H1 (cell line): ENCODE data around the gene UTS2R. TPM values are rescaled to one million over a fixed set of nuclear protein-coding genes. Genes with fewer than 3 reads are reported as not detected.

Experiments
- CTCF ChIA-PET: fragments of 300-600 bp; sonication (Branson Sonifier 250); formaldehyde crosslinking; loops from one replicate; lab custom pipeline; 2021; ENCODE audit not compliant: partially characterized antibody; lab: Charles Lee
- POLR2A ChIA-PET: fragments of 300-600 bp; sonication (Branson Sonifier 250); formaldehyde crosslinking; loops from one replicate; lab custom pipeline; 2021; ENCODE audit warnings: inconsistent platforms; ENCODE audit not compliant: partially characterized antibody; lab: Charles Lee
- DNase-seq, 2 experiments: peaks; one replicate each; pipeline versions ENCODE4 v3.0.0 to v3.0.0-alpha.2; 2010 to 2022; ENCODE audit warnings: low spot score in 2 of 2, low read depth in 1 of 2, mixed read lengths in 1 of 2
- FAIRE-seq: peaks from 2 replicates; lab custom pipeline; 2011; peaks lifted over from hg19 to GRCh38; lab: Jason Lieb, UNC
- H2AFZ ChIP-seq: 2 replicates; pipeline ENCODE4 v1.8.1; 2012; ENCODE audit warnings: low read length, inconsistent platforms
- H2AK5ac ChIP-seq: 2 replicates; pipeline ENCODE4 v1.6.1; 2013; ENCODE audit warnings: low read depth, low read length
- H2BK120ac ChIP-seq: replicated peaks from 2 replicates; pipeline ENCODE3; 2013; ENCODE audit warnings: low read depth, low read length, inconsistent platforms
- H2BK12ac ChIP-seq: 2 replicates; pipeline ENCODE4 v1.6.1; 2013; ENCODE audit warnings: low read depth, low read length
- H2BK15ac ChIP-seq: 2 replicates; pipeline ENCODE4 v1.6.1; 2013; ENCODE audit warnings: low read length
- H2BK20ac ChIP-seq: 2 replicates; pipeline ENCODE4 v1.6.1; 2013; ENCODE audit warnings: low read length
- H2BK5ac ChIP-seq: 2 replicates; pipeline ENCODE4 v1.6.1; 2013; ENCODE audit warnings: low read depth, low read length
- H3K14ac ChIP-seq: 2 replicates; pipeline ENCODE4 v1.6.1; 2013; ENCODE audit warnings: inconsistent platforms; ENCODE audit not compliant: insufficient read length
- H3K18ac ChIP-seq: 2 replicates; pipeline ENCODE4 v1.6.1; 2013; ENCODE audit warnings: low read length; ENCODE audit errors: extremely low read depth
- H3K23ac ChIP-seq: 2 replicates; pipeline ENCODE4 v1.6.1; 2013; ENCODE audit warnings: inconsistent platforms; ENCODE audit not compliant: insufficient read length
- H3K23me2 ChIP-seq: 2 replicates; pipeline ENCODE4 v1.6.1; 2013; ENCODE audit warnings: low read depth, low read length
- H3K27ac ChIP-seq: 2 replicates; pipeline ENCODE4 v1.6.1; 2011; ENCODE audit warnings: low read depth, low read length, inconsistent platforms
- H3K27me3 ChIP-seq, 4 experiments: replicated peaks in 1 of 4; 1 replicate in 1 of 4; 2 replicates in 3 of 4; pipeline versions ENCODE4 v1.6.1 to v1.8.1; 2011 to 2013; ENCODE audit warnings: low read length in 3 of 4, mild to moderate bottlenecking in 3 of 4, inconsistent platforms in 2 of 4, mixed read lengths in 2 of 4, moderate library complexity in 1 of 4; ENCODE audit not compliant: control insufficient read depth in 3 of 4, insufficient read depth in 3 of 4; ENCODE audit errors: extremely low read depth in 1 of 4
- H3K36me3 ChIP-seq, 4 experiments: 2 replicates each; pipeline versions ENCODE4 v1.6.1 to v1.8.1; 2011 to 2013; ENCODE audit warnings: mild to moderate bottlenecking in 4 of 4, low read length in 3 of 4, moderate library complexity in 2 of 4, control low read depth in 1 of 4, inconsistent platforms in 1 of 4; ENCODE audit not compliant: insufficient read depth in 4 of 4, control insufficient read depth in 2 of 4
- H3K4ac ChIP-seq: replicated peaks from 2 replicates; pipeline ENCODE3; 2013; ENCODE audit warnings: low read length, low read depth, mixed read lengths, inconsistent platforms; ENCODE audit not compliant: insufficient read length
- H3K4me1 ChIP-seq, 4 experiments: replicated peaks in 1 of 4; 1 replicate in 1 of 4; 2 replicates in 3 of 4; pipeline versions ENCODE4 v1.6.1 to v1.8.1; 2011 to 2013; ENCODE audit warnings: low read length in 3 of 4, inconsistent platforms in 2 of 4, mixed read lengths in 1 of 4; ENCODE audit not compliant: insufficient read depth in 4 of 4, control insufficient read depth in 3 of 4
- H3K4me2 ChIP-seq, 2 experiments: 2 replicates each; pipeline versions ENCODE4 v1.6.1 to v1.8.1; 2011 to 2013; ENCODE audit warnings: low read depth in 2 of 2, low read length in 2 of 2, control low read depth in 1 of 2, inconsistent platforms in 1 of 2, mild to moderate bottlenecking in 1 of 2; ENCODE audit not compliant: insufficient read depth in 1 of 2
- H3K4me3 ChIP-seq, 4 experiments: fragments of 200-600, 300-600 bp in 1 of 4; sonication (generic), shearing (Covaris generic), sonication (Bioruptor Twin) in 1 of 4; 2 replicates each; pipeline versions ENCODE4 v1.5.1 to v1.8.1; 2011 to 2016; ENCODE audit warnings: low read length in 4 of 4, low read depth in 3 of 4, control low read depth in 2 of 4, inconsistent platforms in 2 of 4, mild to moderate bottlenecking in 2 of 4, mixed read lengths in 1 of 4, moderate library complexity in 1 of 4; ENCODE audit not compliant: insufficient read depth in 2 of 4; ENCODE audit errors: extremely low read depth in 1 of 4
- H3K56ac ChIP-seq: replicated peaks from 2 replicates; pipeline ENCODE3; 2013; ENCODE audit warnings: low read depth, mild to moderate bottlenecking, mixed read lengths, low read length, inconsistent platforms; ENCODE audit not compliant: insufficient read length
- H3K79me1 ChIP-seq: 2 replicates; pipeline ENCODE4 v1.6.1; 2013; ENCODE audit warnings: low read depth, low read length, control low read depth
- H3K79me2 ChIP-seq, 2 experiments: 2 replicates each; pipeline versions ENCODE4 v1.6.1 to v1.8.1; 2012 to 2013; ENCODE audit warnings: low read length in 2 of 2, mild to moderate bottlenecking in 2 of 2, inconsistent platforms in 1 of 2; ENCODE audit not compliant: insufficient read depth in 2 of 2, control insufficient read depth in 1 of 2
- H3K9ac ChIP-seq, 4 experiments: replicated peaks in 1 of 4; 1 replicate in 1 of 4; 2 replicates in 3 of 4; pipeline versions ENCODE4 v1.6.1 to v1.8.1; 2011 to 2013; ENCODE audit warnings: low read depth in 3 of 4, low read length in 3 of 4, control low read depth in 2 of 4, mild to moderate bottlenecking in 2 of 4, moderate library complexity in 2 of 4, inconsistent platforms in 1 of 4; ENCODE audit errors: extremely low read depth in 1 of 4
- H3K9me3 ChIP-seq, 2 experiments: 2 replicates each; pipeline versions ENCODE4 v1.6.1 to v1.8.1; 2012 to 2013; ENCODE audit warnings: mild to moderate bottlenecking in 2 of 2, moderate library complexity in 2 of 2, control low read depth in 1 of 2, inconsistent platforms in 1 of 2, low read depth in 1 of 2, low read length in 1 of 2, mixed read lengths in 1 of 2; ENCODE audit not compliant: insufficient read depth in 2 of 2
- H4K20me1 ChIP-seq, 2 experiments: replicated peaks in 1 of 2; 2 replicates each; pipeline versions ENCODE3 to v1.8.1; 2011 to 2013; ENCODE audit warnings: inconsistent platforms in 2 of 2, low read length in 2 of 2, mild to moderate bottlenecking in 1 of 2; ENCODE audit not compliant: insufficient read depth in 2 of 2, control insufficient read depth in 1 of 2
- H4K5ac ChIP-seq: 2 replicates; pipeline ENCODE4 v1.6.1; 2013; ENCODE audit warnings: low read length, low read depth, mixed read lengths, inconsistent platforms; ENCODE audit not compliant: insufficient read length
- H4K8ac ChIP-seq: 2 replicates; pipeline ENCODE4 v1.8.0; 2013; ENCODE audit warnings: mild to moderate bottlenecking, moderate library complexity, low read length, inconsistent platforms; ENCODE audit not compliant: insufficient read depth; ENCODE audit errors: extremely low read depth
- H4K91ac ChIP-seq: replicated peaks from 2 replicates; pipeline ENCODE3; 2013; ENCODE audit warnings: low read length, mixed read lengths, inconsistent platforms; ENCODE audit not compliant: insufficient read length
- BACH1 ChIP-seq: IDR thresholded peaks from 2 replicates; pipeline ENCODE4 v1.6.1; 2012; ENCODE audit warnings: low read length, improper control_type of control experiment
- SP2 ChIP-seq: IDR thresholded peaks from 2 replicates; pipeline ENCODE4 v1.6.1; 2012; ENCODE audit warnings: mild to moderate bottlenecking, low read length, inconsistent platforms
- WGBS, 2 experiments: shearing (Covaris generic) in 1 of 2; methylation state at CpG; one replicate each; pipeline versions ENCODE4 v1.1.6 to v1.1.7; 2013 to 2015; ENCODE audit warnings: low lambda C conversion rate in 2 of 2, mixed read lengths in 2 of 2, inconsistent platforms in 1 of 2, low coverage in 1 of 2, missing lambda C conversion rate in 1 of 2; ENCODE audit not compliant: insufficient replicate concordance in 2 of 2, insufficient coverage in 1 of 2, insufficient read length in 1 of 2; ENCODE audit errors: extremely low coverage in 1 of 2, missing lambda C conversion rate in 1 of 2; 5-methylcytosine and 5-hydroxymethylcytosine counted together
- polyA plus RNA-seq, 7 experiments: library from polyadenylated mRNA; depleted of rRNA in 3 of 7; stranded (reverse) in 5 of 7; unstranded in 2 of 7; fragments of >200 nt in 5 of 7; fragments of 200-250 nt in 2 of 7; gene quantifications; 1 replicate in 5 of 7; 2 replicates in 1 of 7; 4 replicates in 1 of 7; pipeline versions ENCODE4 v1.2.1 to v1.2.3, GENCODE V29; 2011 to 2013; ENCODE audit warnings: missing spikeins in 2 of 7, mixed read lengths in 2 of 7
- total RNA-seq: library from RNA; stranded (reverse); fragmentation: NEBNext Ultra II Directional; extraction: Animal tissue kit (Norgen Biotek cat#: 25700); gene quantifications from 2 replicates; pipeline ENCODE4 v1.2.1, GENCODE V29; 2021

UTS2R gene
- total and polyA plus RNA-seq, 2 of the 8 experiments (the other 6 are each of a cell fraction or from before 2014, with no cell fraction given): 0.27 TPM; not detected in 1

- no peaks in the 10 kb centered on the region for H3K36me3 ChIP-seq
- H3K23ac ChIP-seq: no peak overlapping the region
- no peak overlapping the region for H3K4me2 ChIP-seq
- no peak overlapping the region for H3K18ac ChIP-seq
- whole genome bisulfite sequencing, 2 experiments: 88% methylated on average over 12 of the region's 28 CpGs; no CpG with 5 or more reads in 1 of the 2 experiments
- H3K9ac ChIP-seq: no peak overlapping the region
- no peak overlapping the region for H2BK15ac ChIP-seq
- H3K56ac ChIP-seq: no peak overlapping the region
- FAIRE-seq: no peak
- H2AK5ac ChIP-seq: no peak overlapping the region
- POLR2A ChIA-PET: interaction anchor here (1.2 kb wide), 1 partner anchor 11 kb away, joined by 3 read pairs; no protein-coding TSS in a partner anchor
- H3K14ac ChIP-seq: no peak overlapping the region
- no peak overlapping the region for H3K27ac ChIP-seq
- no peak overlapping the region for H3K4me3 ChIP-seq
- peaks cover 0 to 14% of the 10 kb centered on the region in 2 experiments; a peak in 1 of 4 replicates for H3K9me3 ChIP-seq
- H2BK20ac ChIP-seq: no peak overlapping the region
- no peaks in the 10 kb centered on the region for H3K79me2 ChIP-seq
- H3K27me3 ChIP-seq: no peaks in the 10 kb centered on the region; a peak in 2 of 7 replicates
- no peaks in the 10 kb centered on the region; the same call in 1 of the 2 replicates for H3K23me2 ChIP-seq
- peaks cover 0 to 12% (median 9%) of the 10 kb centered on the region in 4 experiments; a peak in 6 of 7 replicates for H3K4me1 ChIP-seq
- H4K8ac ChIP-seq: no peak overlapping the region
- H4K91ac ChIP-seq: no peak overlapping the region
- H4K5ac ChIP-seq: no peak overlapping the region
- TF ChIP-seq BACH1 (no peak), SP2 (no peak)
- peaks cover 0 to 14% of the 10 kb centered on the region in 2 experiments for H4K20me1 ChIP-seq
- H2AFZ ChIP-seq: no peak overlapping the region
- DNase-seq: no peak
- H3K4ac ChIP-seq: no peak overlapping the region
- H2BK12ac ChIP-seq: no peak overlapping the region
- H2BK120ac ChIP-seq: no peak overlapping the region
- no peak overlapping the region for H2BK5ac ChIP-seq
- no peaks in the 10 kb centered on the region for H3K79me1 ChIP-seq
- CTCF ChIA-PET: interaction anchor here (0.5 to 4.7 kb wide), 13 partner anchors 8 to 77 kb away, joined by 3 to 32 read pairs (median 5); partner anchors contain the start of gene SECTM1
These were observed 48.8 kb upstream of the UTS2R start for GRCh38 chr17:82322526-82323453.
